GM21447 (cell line): ENCODE results near the gene ASPSCR1.

Experiments used
- ATAC-seq: cut with Tn5 transposase; IDR thresholded peaks from one replicate; pipeline ENCODE4 v1.9.1; 2021; ENCODE audit not compliant: unreplicated experiment

ASPSCR1 gene, protein sequence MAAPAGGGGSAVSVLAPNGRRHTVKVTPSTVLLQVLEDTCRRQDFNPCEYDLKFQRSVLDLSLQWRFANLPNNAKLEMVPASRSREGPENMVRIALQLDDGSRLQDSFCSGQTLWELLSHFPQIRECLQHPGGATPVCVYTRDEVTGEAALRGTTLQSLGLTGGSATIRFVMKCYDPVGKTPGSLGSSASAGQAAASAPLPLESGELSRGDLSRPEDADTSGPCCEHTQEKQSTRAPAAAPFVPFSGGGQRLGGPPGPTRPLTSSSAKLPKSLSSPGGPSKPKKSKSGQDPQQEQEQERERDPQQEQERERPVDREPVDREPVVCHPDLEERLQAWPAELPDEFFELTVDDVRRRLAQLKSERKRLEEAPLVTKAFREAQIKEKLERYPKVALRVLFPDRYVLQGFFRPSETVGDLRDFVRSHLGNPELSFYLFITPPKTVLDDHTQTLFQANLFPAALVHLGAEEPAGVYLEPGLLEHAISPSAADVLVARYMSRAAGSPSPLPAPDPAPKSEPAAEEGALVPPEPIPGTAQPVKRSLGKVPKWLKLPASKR

DNA sequence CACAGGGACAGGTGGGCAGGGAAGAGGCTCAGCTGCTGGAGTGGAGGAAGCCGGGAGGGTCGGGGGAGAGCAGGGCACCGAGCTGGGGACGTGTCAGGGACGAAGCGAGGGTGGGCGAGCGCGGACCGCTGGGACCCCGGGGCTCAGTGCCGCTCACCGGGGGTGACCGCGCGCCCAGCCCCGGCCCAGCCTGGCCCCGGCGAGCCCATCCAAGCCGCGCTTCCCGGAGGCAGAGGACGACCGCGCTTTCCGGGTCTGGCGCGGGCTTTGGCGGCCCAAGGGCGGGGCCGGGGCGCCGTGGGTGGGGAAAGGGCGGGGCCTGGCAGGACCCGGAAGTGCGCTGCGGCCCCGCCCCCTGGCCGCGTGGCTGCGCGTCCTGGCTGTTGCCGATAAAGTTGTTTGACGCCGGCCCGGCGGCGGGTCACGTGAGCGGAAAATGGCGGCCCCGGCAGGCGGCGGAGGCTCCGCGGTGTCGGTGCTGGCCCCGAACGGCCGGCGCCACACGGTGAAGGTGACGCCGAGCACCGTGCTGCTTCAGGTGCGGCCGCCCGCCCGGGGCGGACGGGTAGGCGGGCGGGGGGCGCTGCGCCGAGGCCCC is at the start of gene ASPSCR1:
TSS of gene ASPSCR1 (plus strand) at position 419 of the 598 bp plus-strand sequence. CDS start at position 437, 18 bp downstream.
- ATAC-seq = peak; percentile 76

DNA sequence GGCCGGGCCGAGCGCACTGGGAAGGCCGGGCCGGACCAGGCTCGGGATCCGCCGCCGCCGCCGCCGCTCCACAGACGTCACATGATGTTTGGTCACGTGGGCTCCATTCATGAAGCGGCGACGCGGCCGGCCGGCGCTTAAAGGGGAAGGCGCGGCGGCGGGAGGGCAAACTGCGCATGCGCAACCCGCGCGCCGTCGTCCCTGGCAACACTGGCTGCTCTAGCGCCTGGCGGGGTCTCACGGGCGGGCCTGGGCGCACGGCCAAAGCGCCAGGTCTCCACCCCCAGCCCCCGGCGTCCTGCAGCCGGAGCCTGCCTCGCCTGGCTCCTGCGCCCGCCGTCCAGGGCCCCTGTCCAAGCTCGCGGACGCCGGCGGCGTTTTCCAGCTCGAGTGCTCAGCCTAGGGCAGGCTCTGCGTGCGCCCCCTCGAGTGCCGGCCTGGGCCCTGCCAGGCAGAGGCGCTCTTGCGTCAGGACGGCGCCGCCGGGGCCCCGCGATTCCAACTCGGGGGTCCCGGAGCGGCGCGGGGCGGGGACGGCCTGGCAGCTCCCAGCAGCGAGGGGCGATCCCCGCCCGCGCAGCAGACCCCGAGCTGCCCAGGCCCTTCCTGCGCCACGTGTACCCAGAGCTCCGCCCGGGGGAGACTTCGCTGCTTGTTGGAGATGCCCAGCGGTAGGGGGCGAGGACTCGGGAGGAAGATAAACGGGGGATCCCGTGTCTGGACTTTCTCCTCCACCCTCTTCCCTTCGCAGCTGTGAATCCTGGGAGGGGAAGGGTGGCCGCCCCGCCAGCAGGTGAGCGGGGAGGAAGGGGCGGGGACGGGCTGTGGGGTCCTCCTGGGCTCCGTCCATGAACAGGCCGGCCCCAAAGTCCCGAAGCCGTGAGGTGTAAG is 49.5 kb upstream of the ASPSCR1 start, which contains the start of gene MAFG:
TSS of gene MAFG (minus strand) at position 83 of the 891 bp plus-strand sequence. CDS start 4,550 bp downstream, outside the sequence.
- ATAC-seq = peak; percentile 42

DNA sequence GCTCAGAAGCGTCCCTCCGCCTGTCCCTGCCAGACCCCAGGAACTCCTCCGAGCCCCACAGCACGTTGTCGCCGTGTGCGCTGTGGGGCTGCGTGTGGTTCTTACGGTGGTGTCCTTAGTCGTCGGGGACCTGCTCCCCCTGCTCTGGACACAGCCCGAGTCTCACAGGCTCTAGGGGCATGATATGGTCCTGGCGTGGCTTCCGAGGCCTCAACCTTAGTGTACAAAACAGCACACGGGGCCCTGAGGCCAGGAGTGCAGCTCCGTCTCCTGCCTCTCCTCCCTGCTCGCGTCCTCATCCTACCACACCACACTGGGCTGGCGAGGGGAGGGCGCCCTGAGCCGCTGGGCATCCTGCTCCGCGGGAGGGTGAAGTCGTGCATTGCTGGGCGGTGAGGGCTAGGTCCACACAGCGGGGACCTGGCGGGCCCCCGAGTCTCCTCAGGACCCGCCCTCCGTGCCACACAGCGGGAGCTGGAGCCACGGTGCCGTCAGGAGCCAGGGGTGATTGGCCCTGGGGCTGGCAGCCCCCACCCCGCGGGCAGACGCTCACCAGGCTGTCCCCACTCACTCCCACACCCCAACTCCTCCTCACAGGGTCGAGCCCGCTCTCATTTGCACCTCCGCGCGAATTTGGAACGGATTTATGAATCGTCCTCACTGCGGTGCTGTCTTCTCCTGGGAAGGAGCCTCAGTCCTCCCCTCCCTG is 48.7 kb upstream of the ASPSCR1 start:
- no peak for ATAC-seq

DNA sequence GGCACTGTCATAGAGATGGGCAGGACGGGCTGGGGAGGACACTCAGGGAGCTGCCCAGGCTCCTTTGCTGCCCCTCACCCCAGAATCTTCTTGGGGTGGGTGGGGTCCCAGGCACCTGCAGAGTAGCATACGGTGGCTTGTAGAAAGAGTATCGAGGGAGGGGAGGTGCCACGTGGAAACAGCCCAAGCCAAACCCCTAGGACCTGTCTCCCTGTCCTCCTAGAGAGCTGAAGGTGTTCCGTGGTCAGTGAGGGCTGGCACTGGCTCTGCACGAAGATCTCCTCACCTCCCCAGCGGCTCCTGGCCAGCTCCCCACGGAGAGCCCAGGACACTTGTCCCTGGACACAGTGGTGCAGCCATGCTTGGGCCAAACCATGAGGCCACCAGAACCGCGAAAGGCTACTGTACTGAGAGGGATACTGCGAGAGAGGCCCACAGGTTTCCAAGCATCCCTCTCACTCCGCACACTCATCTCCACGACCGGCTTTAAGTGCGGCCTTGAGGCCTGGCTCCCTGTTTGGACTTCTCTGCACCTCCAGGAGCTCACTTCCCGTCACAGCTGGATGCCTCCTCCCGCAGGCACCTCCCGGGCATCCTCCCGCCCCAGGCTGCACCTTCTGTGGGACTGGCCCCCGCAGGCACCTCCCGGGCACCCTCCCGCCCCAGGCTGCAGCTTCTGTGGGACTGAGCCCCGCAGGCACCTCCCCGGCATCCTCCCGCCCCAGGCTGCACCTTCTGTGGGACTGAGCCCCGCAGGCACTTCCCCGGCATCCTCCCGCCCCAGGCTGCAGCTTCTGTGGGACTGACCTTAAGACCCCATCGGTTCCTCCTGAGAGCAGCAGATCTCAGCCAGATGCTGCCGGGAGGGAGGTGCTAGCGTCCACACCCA is 47.9 kb upstream of the ASPSCR1 start:
- ATAC-seq = no peak

DNA sequence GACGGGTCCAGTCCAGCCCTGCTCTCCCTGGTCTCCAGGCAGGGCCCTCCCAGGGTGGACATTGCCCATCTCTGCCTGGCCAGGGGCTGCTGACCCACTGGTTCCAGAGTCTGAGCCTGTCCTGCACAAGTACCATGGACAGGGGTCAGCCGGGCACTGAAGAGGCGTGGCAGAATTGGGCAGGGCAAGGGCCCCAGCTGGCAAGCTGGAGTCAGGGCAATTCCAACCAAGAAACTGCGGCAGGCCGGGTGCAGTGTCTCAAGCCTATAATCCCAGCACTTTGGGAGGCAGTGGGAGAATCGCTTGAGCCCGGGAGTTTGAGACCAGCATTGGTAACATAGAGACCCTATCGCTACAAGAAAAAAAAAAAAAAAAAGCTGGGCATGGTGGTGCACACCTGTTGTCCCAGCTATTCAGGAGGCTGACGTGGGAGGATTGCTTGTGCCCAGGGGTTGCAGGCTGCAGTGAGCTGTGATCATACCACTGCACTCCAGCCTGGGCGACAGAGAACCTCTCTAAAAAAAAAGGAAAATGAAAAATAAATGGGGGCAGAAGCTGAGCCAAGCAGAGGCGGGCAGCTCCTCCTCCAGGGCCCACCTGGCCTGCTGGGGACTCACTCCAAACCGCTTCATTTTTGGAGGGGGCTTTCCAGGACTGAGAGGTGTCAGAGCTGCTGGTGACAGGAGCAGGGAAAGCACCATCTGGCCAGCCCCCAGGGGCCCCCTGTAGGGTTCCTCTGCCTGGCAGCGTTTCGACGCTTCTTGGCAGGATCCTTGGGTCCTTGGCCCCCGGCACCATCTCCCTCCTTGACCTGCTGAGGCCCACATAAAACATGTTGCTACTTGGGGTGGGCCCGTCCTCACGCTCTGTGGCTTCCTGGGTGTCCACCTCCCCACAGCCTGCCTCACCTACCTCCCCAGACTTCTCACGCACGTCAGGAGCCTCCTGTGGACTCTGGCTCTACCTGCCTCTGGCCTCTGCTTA is 47.0 kb upstream of the ASPSCR1 start:
- no peak for ATAC-seq

DNA sequence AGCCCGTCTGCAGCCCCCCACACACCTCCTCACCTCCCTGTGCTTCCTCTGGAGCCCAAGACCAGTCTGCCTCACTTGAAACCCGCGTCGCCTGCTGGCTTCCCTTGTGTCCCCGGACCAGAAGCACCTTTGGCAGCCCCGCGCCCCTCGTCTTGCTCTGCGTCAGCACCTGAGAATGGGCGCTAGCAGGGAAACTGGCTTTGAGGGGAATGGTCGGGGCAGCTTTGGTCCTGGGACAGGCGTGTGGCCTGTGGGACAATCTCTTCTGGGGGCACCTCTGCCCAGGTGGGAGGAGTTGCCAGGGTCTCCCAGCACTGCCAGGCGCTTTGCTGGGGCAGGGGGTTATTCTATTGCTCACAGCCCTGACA is 46.3 kb upstream of the ASPSCR1 start:
- no peak for ATAC-seq

DNA sequence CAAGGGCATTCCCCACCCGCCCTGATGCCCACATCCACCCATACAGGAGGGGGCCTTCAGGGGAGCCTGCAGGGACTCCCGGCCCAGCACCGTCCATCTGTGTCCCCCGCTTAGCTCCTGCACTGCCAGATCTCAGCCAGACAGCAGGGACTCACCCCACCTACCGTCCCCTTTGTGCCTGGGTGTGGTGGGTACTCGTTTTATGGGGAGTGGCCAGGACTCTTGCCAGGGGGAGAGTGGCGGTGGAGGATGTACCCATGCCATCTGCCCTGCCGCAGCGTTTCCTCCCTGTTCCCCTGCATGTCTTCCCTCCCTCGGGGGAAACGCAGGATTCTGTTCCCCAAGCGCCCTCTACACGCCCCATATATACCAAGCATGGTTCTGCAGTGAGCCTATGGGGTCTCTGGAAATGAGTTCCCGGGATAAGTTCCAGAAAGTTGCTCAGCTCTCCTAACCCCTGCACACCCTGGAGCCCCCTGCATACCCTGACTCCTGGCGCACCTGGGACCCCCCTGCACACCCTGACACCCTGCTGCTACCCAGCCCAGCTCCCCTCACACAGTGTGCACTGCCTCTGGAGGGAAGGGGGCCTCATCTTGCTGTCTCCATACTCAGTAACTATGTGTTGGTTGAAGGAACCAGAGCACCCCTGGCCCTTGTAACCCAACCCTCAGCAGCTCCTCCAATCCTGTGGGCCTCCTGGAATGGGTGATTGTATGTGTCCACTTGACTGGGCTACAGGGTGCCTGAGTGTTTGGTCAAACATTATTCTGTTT is 45.7 kb upstream of the ASPSCR1 start:
- no peak for ATAC-seq

DNA sequence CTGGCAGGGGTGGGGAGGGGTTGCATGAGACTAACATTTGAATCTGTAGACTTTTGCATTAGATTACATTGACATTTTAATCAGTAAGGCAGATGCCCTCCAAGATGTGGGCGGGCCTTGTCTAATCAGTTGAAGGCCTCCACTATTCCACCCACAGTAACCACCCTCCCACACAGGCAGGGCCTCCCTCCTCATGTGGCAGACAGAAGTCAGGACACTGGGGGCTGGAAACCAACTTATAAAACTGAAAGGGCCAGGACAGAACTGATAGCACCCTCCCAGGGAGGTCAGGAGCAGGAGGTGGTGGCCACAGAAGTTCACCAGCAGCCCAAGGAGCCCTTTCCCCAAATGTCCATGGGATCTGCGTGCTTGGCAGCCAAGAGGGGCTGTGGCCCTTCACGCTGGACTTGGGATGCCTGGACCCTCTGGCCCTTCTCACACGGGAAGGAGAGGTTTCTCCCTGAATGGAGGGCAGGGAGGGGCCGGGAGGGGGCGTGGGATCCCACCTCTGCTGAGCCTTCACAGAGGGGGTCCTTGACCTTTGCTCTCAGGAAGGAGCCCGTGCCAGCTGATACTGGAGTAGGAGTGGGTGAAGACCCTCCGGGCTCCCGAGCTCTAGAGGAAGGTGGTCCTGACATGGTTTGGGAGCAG is 45.0 kb upstream of the ASPSCR1 start:
- no peak for ATAC-seq

DNA sequence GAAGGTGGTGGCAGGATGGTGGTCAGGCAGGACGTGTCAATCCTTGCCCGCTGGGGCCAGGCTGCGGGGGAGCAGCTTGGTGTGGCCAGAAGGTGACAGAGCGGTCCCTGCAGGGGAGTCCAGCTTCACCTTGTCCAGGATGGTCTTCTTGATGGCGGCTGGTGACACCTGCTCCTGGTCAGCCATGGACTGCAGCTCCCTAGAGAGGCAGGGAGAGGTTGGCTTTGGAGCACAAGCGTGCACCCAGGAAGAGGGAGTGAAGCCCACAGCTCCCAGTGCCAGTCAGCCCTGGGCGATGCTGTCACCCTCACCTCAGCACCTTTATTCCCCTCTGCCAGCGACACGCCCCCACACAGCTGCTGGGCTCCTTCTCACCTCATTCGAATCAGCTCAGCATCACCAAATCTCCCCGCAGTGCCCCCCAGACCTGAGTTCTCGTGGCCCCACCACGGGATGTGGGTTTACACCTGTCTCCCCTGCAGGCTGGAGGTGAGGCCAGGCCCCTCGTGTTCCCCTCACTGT is 44.2 kb upstream of the ASPSCR1 start:
- no peak for ATAC-seq

DNA sequence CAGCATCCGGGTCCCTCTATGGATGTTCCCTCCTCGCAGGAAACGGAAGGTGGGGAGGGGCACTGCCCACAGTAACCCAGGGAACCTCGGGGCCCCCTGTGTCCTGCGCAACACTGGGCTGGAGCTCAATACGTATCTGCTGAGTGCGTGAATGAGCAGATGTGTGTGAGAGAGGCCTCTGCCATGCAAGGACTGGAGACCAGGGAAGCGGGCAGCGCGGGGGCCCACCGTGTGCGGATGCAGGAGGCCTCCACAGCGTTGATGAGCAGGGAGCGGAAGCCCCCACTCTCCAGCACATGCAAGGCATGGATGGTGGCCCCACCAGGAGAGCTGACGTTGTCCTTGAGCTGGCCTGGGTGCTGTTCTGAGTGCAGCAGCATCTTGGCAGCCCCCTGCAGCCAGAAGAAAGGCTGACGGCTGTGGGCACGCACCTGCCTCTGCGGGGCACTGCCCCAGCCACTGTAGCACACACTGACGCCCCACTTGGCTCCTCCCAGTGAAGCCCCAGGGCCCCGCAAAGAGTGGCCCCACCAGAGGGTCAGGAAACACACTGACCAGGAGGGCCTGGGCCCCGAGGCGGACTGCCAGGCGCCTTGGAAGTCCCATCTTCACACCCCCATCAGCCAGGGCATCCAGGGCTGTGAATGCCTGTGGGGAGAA is 43.2 kb upstream of the ASPSCR1 start:
- ATAC-seq = no peak

DNA sequence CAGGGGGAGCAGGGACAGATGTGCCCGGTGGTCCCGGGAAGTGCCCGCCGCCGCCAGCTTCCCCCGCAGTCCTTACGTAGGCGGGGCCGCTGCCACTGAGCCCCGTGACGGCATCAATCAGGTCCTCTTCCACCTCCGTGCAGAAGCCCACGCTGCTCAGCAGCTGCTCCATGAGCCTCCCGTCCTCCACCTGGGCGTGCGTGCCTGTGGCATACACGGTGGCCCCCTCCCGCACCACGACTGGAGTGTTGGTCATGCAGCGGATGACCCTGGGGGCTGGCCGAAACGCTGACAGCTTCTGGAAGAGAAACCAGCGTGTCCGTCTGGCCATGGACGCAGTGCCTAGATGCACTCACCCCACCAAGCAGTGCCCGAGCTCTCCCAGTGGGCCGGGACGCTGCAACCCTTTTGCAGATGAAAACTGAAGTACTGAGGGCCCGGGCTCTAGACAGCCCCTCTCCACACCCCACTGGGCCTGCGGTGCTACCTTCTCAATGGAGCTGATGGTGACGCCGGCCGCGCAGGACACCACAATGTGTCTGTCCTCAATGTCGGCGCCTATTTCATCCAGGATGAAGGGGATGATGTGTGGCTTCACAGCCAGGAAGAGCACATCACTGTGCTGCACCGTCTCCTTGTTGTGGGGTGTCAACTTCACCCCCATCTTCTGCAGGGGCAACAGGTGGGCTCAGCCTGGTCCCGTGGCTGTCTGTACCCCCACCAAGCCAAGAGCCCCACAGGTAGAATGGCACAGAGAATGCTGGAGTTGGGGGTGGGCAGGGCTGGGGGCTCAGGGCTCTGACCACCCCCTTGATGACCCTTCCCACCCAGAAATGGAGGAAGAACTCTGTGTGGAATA is 42.4 kb upstream of the ASPSCR1 start:
- no peak for ATAC-seq

DNA sequence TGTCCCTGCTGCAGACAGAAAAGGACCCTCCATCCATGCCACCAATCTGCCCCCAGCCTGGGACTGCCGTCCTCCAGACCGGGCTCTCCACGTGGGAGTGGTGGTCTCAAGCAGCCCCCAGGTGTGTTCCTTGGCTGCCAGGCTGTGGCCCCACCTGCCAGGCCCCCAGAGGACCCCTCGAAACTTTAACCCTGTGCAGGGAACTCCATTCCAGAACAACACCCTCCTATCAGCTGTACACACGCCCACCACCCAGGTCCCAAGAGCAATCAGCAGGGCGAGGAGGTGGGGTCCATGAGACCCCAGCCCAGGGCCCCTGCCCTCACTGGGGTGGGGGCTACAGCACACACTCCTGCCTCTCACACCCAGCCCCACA is 41.7 kb upstream of the ASPSCR1 start:
- no peak for ATAC-seq

DNA sequence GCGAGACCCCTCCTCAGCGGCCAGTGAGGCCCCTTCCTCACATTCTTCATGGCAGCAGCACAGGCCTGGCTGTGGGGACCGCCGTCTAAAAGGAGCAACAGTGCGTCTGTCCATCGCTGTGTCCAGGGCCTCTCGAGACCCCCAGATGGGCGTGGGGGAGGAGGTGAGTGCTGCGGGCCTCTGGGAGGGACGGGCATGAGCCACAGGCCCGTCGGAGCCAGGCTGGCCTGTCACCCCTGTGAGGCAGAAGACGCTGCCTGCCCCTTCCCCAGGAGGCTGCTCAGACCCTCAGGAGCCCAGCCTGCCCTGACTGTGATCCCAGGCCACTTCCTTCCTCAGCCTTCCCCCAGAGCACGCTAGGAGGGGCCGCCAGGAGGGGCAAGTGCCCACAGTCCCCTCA is 38.2 kb upstream of the ASPSCR1 start:
- ATAC-seq = no peak

DNA sequence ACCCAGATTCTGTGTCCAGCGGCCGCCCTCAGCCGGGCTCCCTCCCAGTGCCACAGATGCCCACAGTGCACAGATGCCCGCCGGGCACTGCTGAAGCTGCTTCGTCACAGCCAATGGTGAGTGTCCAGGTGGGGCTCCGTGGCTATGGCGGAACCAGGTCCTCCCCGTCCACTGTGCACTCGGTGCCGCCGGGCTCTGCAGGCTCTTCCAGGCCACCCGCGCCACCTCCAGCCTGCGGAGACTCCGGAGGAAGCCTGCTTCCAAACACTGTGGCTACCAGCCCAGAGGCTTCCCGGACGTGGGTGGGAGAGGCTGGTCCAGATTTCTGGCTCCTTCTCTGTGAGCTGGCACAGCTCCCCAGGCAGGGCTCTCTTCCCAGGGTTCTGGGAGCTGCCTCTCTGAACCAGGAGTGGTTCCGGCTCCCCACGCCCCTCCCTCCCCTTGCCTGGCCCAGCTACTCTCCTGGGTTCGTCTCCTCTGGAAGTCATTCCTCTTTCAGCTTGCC is 37.5 kb upstream of the ASPSCR1 start:
- no peak for ATAC-seq
